Thyroid gland (tissue), 4 donors: ENCODE measurements around the gene COL20A1.
"Not testable (repeated sequence)": the region's sequence is repeated elsewhere in the genome, so short reads cannot be mapped to it uniquely, and the experiment has no call there.

Experiments
- CTCF ChIP-seq, 6 experiments: fragments of 200-600 bp in 3 of 6; fragments of 450-650 bp in 3 of 6; sonication (generic) in 3 of 6; IDR thresholded peaks; one replicate each; pipeline ENCODE4 v1.5.1; 2016 to 2019; ENCODE audit warnings: antibody characterized with exemption in 6 of 6, mild to moderate bottlenecking in 2 of 6, inconsistent platforms in 1 of 6, moderate library complexity in 1 of 6
- POLR2A ChIP-seq, 2 donors: fragments of 450-650 bp; IDR thresholded peaks; one replicate each; pipeline ENCODE4 v1.6.1; 2017; ENCODE audit warnings: antibody characterized with exemption in 2 of 2, mild to moderate bottlenecking in 2 of 2, moderate library complexity in 1 of 2

- not testable (repeated sequence) for TF ChIP-seq CTCF, POLR2A (IDR thresholded peaks at IDR 0.05)
Observed at GRCh38 chr20:63379872-63380271, 86.9 kb downstream of the COL20A1 start.
